ENCODE measurements around the gene NPDC1.

- no peak for TF ChIP-seq POLR2AphosphoS5 (IDR thresholded peaks at IDR 0.05; ENCODE audit: low read depth, low read length)
- TF ChIP-seq, protein P1, sequence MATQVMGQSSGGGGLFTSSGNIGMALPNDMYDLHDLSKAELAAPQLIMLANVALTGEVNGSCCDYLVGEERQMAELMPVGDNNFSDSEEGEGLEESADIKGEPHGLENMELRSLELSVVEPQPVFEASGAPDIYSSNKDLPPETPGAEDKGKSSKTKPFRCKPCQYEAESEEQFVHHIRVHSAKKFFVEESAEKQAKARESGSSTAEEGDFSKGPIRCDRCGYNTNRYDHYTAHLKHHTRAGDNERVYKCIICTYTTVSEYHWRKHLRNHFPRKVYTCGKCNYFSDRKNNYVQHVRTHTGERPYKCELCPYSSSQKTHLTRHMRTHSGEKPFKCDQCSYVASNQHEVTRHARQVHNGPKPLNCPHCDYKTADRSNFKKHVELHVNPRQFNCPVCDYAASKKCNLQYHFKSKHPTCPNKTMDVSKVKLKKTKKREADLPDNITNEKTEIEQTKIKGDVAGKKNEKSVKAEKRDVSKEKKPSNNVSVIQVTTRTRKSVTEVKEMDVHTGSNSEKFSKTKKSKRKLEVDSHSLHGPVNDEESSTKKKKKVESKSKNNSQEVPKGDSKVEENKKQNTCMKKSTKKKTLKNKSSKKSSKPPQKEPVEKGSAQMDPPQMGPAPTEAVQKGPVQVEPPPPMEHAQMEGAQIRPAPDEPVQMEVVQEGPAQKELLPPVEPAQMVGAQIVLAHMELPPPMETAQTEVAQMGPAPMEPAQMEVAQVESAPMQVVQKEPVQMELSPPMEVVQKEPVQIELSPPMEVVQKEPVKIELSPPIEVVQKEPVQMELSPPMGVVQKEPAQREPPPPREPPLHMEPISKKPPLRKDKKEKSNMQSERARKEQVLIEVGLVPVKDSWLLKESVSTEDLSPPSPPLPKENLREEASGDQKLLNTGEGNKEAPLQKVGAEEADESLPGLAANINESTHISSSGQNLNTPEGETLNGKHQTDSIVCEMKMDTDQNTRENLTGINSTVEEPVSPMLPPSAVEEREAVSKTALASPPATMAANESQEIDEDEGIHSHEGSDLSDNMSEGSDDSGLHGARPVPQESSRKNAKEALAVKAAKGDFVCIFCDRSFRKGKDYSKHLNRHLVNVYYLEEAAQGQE (IDR thresholded peaks at IDR 0.05; ENCODE audit: insufficient read depth in 1 of 2, low read depth in 2 of 2, low read length in 2 of 2) = no peak
- no peak for TF ChIP-seq SIN3A (IDR thresholded peaks at IDR 0.05; ENCODE audit: borderline replicate concordance, insufficient read depth, low read length)
- TF ChIP-seq TAF1 (IDR thresholded peaks at IDR 0.05; ENCODE audit: borderline replicate concordance, insufficient read depth, low read length) = no peak
Measured at GRCh38 chr9:137032858-137033257, 13.1 kb downstream of the NPDC1 start.
